Skeletal muscle cell (primary cell): ENCODE results near the gene FAM136A.
"Not testable (repeated sequence)": the region's sequence is repeated elsewhere in the genome, so short reads cannot be mapped to it uniquely, and the experiment has no call there.

Experiments
- DNase-seq: peaks from one replicate; pipeline ENCODE4 v3.0.0-alpha.2; 2010; ENCODE audit warnings: low read depth
- H3K4me3 ChIP-seq: 2 replicates; pipeline ENCODE4 v1.5.1; 2011; ENCODE audit warnings: low read depth, mild to moderate bottlenecking, control low read depth, low read length, moderate library complexity

Gene FAM136A

DNA sequence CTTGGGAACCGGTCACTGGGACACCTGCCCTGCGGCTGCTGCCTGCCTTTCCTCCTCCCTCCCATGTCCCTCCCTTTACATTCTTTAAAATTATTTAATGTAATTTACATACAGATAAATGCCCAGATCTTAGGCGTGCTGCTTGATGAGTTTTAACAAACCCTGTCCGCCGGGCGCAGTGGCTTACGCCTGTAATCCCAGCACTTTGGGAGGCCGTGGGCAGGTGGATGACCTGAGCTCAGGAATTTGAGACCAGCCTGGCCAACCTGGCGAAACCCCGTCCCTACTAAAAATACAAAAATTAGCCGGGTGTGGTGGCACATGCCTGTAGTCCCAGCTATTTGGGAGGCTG lies 304 bp upstream of the FAM136A start:
- DNase-seq: not testable (repeated sequence)
- H3K4me3 ChIP-seq: peak overlapping the region; percentile 97

DNA sequence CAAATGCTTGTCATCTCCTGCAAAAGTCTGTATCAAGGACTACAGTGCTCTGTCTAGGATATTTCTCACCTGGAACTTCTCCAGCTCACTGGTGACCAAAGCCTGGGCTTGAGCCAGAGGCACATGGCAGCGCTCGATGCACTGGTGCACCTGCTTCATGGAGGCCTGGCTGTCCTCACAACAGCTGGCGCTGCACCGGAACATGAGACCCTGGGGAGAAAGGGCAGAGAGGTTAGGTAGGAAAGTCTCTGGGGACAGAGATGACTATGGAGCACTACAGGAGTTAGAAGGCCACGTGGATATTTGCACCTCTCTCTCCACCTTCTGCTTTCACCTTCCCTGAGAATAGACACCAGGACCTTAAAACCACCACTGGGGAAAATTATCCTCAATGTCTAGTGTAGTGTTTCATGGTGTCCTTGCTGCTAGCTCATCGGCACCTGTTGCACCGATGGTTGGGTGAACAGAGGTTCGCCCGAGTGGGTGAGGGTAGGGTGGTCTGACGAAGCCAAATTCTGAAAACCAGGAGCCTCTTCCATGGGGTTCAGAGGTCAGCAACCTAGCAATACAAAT lies 1.0 kb downstream of the FAM136A start:
- peak overlapping the region; percentile 97 for H3K4me3 ChIP-seq
- no peak for DNase-seq

DNA sequence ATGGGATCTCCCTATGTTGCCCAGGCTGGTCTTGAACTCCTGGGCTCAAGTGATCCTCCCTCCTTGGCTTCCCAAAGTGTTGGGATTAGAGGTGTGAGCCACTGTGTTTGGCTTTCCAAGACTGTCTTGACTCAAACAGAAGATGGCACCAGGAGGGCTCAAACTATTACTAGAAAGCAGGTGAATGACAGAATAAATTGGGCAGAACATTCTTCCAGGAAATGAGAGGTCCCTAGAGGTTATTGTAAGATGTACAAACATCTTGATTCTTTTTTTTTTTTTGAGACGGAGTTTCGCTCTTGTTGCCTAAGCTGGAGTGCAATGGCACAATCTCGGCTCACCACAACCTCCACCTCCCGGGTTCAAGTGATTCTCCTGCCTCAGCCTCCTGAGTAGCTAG lies 4.0 kb downstream of the FAM136A start:
- not testable (repeated sequence) for H3K4me3 ChIP-seq, DNase-seq

DNA sequence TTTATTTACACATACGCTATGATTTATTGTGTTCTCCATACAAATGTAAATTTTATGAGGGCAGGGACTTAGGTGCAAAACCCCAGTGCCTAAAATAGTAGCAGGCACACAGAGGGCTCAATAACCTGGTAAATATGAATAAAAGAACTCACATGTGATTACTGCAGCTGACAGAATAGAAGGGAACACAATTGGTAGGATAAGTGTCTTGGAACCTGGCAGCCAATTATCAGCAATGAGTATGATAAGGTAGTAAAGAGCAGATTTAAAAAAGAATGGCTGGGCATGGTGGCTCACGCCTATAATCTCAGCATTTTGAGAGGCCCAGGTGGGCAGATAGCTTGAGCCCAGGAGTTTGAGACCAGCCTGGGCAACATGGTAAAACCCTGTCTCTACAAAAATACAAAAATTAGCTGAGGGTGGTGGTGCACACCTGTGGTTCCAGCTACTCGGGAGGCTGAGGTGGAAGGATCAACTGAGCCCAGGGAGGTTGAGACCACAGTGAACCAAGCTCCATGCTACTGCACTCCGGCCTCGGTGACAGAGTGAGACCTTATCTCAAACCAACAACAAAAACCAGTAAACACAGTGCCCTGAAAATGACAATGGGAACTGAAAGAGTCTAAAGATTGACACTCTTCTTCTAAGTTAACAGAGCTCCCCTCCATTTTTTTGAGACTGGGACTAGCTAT lies 18.2 kb downstream of the FAM136A start:
- H3K4me3 ChIP-seq: no peak overlapping the region
- no peak for DNase-seq

DNA sequence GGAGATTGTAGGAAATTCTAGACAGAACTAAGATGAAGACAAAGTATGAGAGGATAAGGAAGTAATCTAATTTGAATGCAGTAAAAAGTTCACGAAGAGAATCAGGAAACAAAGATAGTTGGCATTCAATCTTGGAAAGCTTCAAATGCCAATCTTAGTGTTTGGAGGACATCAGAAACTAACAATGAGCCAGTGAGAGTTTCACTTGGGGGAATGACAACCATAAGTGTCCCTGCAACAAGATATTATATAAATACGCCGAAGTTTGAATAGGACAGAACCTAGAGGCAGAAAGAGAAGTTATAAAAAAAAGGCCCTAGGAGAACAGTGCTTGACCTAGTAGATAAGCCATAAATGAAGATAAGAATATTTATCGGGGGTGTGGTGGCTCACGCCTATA lies 19.4 kb downstream of the FAM136A start:
- DNase-seq: no peak
- H3K4me3 ChIP-seq: no peak overlapping the region

DNA sequence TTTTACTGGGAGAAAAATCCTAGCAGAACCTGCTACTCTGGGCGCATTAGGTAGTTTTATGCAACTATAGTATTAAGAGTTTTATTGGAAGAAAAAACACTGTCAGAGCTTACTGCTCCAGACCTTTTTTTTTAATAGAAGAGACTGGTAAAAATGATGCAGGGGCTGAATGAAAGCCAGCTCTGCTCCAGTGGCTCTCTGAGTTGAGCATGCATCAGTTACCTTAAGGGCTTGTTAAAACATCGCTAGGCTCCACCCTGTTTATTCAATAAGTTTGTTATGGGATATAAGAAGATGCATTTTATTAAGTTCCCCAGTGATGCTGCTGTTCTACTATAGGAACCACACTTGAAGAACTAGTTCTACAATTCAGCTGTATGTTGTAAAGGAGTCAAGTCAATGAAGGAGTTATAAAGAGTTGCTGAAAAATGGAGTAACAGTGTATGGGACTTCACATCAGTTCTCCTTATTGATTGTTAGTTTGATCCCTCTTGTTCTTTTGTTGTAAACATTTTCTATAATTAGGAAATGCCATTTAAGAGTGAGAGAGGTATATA lies 21.5 kb downstream of the FAM136A start:
- no peak for DNase-seq
- no peak overlapping the region for H3K4me3 ChIP-seq

DNA sequence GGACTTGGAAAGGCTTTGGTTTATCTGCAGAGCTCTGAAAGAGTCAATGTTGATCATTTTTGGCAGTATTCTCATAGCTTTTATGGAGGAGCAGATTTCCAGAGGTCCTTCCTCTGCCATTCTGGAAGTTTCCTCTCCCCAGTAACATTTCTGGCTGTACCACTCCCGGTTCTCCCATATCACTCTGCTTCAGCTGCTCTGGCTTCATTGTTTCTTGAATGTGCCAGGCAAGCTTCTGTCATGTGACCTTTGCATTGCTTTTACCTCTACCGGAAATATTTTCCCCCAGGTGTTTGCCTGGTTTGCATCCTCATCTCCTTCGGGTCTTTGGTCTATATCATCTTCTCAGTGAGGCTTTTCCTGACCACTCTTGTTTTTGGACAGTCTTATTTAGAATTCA lies 31.5 kb downstream of the FAM136A start:
- no peak for DNase-seq
- H3K4me3 ChIP-seq: no peak overlapping the region

DNA sequence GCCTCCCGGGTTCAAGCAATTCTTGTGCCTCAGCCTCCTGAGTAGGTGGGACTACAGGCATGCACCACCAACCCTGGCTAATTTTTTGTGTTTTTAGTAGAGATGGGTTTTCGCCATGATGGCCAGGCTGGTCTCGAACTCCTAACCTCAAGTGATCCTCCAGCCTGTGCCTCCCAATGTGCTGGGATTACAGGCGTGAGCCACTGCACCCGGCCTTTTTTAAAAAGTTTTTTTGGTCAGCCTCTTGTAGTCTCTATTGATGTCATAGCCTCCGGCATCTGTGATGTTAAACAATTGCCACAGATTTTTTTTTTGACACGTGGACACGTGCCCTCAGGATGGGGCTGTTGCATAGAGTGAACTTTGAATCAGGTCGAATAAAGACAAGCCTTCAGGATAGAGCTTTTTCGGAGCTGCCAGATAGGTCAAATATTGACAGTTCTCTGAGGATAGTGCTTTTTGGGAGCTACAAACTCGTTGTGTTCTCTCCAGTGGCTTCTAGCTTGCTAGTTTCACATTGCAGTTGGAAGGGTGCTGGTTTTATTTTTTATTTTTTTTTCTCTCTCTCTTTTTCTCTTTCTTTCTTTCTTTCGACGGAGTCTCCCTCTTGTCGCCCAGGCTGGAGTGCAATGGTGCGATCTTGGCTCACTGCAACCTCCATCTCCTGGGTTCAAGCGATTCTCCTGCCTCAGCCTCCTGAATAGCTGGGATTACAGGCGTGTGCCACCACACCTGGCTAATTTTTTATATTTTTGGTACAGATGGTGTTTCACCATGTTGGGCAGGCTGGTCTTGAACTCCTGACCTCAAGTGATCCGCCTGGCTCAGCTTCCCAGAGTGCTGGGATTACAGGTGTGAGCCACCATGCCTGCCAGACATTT lies 32.2 kb downstream of the FAM136A start:
- not testable (repeated sequence) for H3K4me3 ChIP-seq, DNase-seq

DNA sequence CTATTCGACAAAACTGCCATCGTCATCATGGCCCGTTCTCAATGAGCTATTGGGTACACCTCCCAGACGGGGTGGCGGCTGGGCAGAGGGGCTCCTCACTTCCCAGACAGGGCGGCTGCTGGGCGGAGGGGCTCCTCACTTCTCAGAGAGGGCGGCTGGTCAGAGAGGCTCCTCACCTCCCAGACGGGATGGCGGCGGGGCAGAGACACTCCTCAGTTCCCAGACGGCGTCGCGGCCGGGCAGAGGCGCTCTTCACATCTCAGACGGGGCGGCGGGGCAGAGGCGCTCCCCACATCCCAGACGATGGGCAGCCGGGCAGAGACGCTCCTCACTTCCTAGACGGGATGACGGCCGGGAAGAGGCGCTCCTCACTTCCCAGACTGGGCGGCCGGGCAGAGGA lies 34.9 kb downstream of the FAM136A start:
- H3K4me3 ChIP-seq, DNase-seq: not testable (repeated sequence)

DNA sequence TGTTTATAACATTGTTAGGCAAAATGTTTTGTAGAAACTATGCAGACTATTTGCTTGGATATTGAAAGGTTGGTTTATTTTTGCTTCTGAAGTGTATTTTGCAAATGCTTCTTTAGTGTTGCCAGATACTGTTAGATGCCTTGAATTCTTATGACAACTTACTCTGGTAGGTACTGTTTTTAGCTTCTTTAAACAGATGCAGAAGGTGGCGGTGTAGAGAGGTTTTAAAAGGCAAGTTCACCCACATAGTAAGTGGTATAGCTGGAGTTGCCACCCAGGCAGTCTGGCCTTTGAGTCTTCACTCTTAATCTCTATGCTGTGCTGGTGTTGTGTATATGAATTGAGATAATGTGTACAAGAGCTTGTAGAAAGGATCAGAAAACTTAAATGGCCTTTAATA lies 40.4 kb downstream of the FAM136A start:
- no peak overlapping the region for H3K4me3 ChIP-seq
- no peak for DNase-seq

DNA sequence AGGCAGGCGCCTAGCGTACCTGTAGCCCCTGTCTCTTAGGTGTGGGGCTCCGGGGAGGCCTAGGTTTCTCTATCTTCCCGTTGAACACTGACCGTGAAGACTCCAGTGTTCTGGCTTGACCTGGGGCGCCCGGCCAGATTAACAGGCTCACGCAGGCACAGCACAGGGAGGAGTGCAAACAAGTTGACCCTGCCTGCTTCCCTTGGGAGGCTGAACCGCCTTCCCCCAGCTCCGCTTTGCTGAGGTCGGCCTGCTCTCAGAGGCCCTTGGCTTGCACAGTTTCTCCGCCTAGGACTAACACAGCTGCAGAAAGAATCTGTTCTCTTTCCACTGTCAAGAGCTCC lies 43.4 kb downstream of the FAM136A start:
- peak; percentile 49 for DNase-seq
- peak overlapping the region; percentile 69 for H3K4me3 ChIP-seq

DNA sequence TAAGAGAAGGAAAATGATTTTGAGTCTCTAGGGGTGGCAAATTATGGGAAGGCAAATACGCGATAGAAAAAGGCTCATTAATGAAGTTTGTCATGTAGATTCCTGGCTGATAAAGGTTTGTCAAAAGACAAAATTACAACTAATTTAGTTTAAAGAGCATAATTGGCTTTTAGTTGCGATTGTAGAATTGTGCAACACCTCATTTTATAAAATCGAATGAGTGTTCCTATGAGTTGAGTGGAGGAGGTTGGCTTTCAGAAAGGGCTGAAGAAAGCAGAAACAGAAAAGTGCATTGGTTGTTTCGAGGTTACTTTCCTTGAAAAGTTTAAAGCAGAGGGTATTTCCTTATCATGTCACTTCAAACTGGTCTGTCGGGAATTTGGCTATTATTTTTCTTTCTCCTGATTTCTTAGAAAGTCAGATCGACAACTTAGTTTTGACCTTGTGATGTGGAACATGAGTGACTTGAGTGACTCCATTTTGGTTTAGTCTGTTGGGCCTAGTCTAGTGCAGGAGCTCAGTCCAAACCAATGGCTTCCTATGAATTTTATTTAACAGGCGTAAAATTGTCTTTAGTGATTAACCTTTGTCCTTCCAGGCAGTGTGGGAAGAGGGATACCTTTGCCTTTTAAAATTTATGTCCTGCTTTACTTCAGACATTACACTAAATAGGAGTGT lies 46.1 kb downstream of the FAM136A start:
- H3K4me3 ChIP-seq: no peak overlapping the region
- DNase-seq: no peak

DNA sequence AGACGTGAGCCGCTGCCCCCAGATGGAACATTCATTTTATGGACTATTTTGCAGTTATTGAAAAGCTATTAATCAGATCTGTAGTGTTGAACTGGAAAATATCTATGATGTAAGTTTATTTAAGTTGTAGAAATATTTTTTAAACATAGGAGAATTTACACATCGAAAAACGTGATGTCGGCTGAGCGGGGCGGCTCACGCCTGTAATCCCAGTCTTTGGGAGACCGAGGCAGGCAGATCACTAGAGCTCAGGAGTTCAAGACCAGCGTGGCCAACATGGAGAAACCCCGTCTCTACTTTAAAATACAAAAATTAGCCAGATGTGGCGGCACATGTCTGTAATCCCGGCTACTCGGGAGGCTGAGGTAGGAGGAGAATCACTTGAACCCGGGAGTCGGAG lies 51.4 kb downstream of the FAM136A start:
- DNase-seq: no peak
- no peak overlapping the region for H3K4me3 ChIP-seq

DNA sequence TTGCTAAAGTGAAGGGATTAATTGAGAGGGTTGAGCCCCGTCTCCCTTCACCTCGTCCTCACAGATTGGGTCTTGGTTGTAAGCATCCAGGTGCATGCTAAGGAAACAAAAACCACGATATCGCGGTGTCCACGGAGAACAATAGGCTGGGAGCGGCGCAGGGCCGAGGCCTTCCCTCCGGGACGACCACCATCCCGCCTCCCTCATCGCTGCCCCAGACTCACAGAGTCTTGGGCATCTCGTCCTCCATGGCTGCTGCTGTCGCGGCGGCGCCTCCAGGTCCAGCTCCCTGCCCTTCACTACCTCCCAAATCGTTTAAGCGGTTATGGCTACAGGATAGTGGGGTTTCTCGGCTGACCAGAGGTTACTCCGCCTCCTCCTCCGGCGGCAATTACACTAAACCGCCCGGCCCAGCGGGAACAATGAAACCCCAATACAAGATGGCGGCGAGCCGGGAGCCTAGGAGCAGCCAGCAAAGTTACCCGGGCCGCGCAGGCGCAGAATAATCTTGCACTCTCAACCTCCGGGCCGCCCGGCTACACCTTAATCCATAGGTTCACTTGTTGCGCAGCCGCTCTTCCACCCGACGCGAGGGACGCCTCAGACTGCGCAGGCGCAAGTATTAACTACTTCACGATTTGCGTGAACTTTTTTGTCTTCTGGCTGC lies 53.6 kb downstream of the FAM136A start, which contains the start of gene TIA1:
TSS of gene TIA1 (minus strand) at position 448 of the 667 bp plus-strand sequence. CDS start at position 250, 198 bp downstream.
- peak within 1 kb of the TSS; percentile 98 for H3K4me3 ChIP-seq
- peak; percentile 89 for DNase-seq

DNA sequence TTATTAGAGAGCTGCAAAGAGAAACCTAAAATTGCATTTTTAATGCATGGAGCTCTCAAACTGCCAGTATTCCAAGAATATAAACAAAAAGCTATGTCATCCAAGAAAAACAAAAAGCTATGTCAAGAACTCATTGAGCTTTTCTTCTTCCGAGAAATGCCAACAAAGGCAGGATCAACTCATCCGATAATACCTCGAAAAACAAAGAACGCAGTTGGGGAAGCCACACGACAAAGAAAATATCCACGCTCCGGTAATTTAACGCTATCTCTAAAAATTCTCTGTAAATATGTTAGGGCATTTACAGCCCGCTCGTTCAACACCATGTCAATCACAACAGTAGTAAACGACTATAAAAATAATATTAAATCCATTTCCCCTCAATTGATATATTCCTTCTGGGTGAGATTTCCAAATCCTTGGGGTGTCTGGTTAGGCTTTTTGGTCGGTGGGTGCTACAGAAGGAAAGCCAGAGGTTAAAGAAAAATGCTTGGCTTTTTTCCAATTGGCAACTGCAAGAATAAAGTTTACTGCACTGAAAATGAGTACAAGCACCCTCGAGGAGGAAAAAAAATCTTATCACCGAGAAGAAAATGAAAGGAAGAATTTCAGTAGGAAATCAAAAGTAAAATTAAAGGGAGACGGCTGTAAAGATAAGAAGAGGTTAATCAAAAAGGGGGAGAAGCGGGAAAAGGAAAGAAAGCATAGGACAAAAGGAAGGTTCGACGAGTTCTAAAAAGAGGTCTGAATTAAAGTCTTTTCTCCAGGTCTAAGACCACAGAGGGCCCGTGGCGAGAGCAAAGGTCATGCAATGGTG lies 54.3 kb downstream of the FAM136A start:
- no peak for DNase-seq

More for the DNA sequence above, 54.3 kb downstream of the FAM136A start:
- peak overlapping the region; percentile 98 for H3K4me3 ChIP-seq
